Neural cell (in vitro differentiated cells): ENCODE data around the gene JHY. TPM values are rescaled to one million over a fixed set of nuclear protein-coding genes. Genes with fewer than 3 reads are reported as not detected.
A peak's percentile ranks its signal among the peaks of the same experiment; 100 is the strongest.

Source experiments
- H2AFZ ChIP-seq: fragments of 200-600, 300-800 bp; sonication (generic), shearing (Covaris generic); 2 replicates; pipeline ENCODE4 v1.6.0; 2014; ENCODE audit warnings: low read depth, mild to moderate bottlenecking, antibody characterized with exemption, low read length, moderate library complexity
- H3F3A ChIP-seq: fragments of 200-600 bp; shearing (Covaris generic); 2 replicates; pipeline ENCODE4 v1.6.1; 2016; ENCODE audit warnings: mild to moderate bottlenecking, moderate library complexity, mixed read lengths, antibody characterized with exemption, low read length; ENCODE audit not compliant: insufficient read depth, poor library complexity, severe bottlenecking
- H3K27ac ChIP-seq: fragments of 200-600, 300-800 bp; sonication (generic), shearing (Covaris generic); 2 replicates; pipeline ENCODE4 v1.5.1; 2014; ENCODE audit warnings: mild to moderate bottlenecking, low read length, moderate library complexity
- H3K27me3 ChIP-seq: fragments of 300-800, 200-600 bp; sonication (generic), shearing (Covaris generic); 2 replicates; pipeline ENCODE4 v1.6.0; 2014; ENCODE audit warnings: mild to moderate bottlenecking, low read depth, low read length, moderate library complexity; ENCODE audit not compliant: insufficient read depth
- H3K36me3 ChIP-seq: fragments of 300-800, 200-600 bp; sonication (generic), shearing (Covaris generic); 2 replicates; pipeline ENCODE4 v1.5.1; 2014; ENCODE audit warnings: mild to moderate bottlenecking, antibody characterized with exemption, low read length, moderate library complexity; ENCODE audit not compliant: insufficient read depth
- H3K4me2 ChIP-seq: fragments of 300-800, 200-600 bp; sonication (generic), shearing (Covaris generic); 2 replicates; pipeline ENCODE4 v1.6.0; 2014; ENCODE audit warnings: mild to moderate bottlenecking, low read length
- H3K4me3 ChIP-seq: fragments of 300-800, 200-600 bp; sonication (generic), shearing (Covaris generic); 2 replicates; pipeline ENCODE4 v1.5.1; 2014; ENCODE audit warnings: mild to moderate bottlenecking, low read length, moderate library complexity
- H3K79me2 ChIP-seq: fragments of 200-600 bp; shearing (Covaris generic); replicated peaks from 2 replicates; pipeline ENCODE4 v1.6.0; 2014; ENCODE audit warnings: mild to moderate bottlenecking, low read length, moderate library complexity; ENCODE audit not compliant: insufficient read depth
- H3K9ac ChIP-seq: fragments of 300-800, 200-600 bp; sonication (generic), shearing (Covaris generic); 2 replicates; pipeline ENCODE4 v1.6.1; 2016; ENCODE audit warnings: mild to moderate bottlenecking, low read length, mixed read lengths
- H3K9me2 ChIP-seq: fragments of 200-600 bp; shearing (Covaris generic); 2 replicates; pipeline ENCODE4 v1.6.1; 2016; ENCODE audit warnings: mild to moderate bottlenecking, low read length, mixed read lengths; ENCODE audit not compliant: insufficient read depth
- H3K9me3 ChIP-seq: fragments of 200-600, 300-800 bp; sonication (generic), shearing (Covaris generic); 2 replicates; pipeline ENCODE4 v1.6.1; 2016; ENCODE audit warnings: mild to moderate bottlenecking, mixed run types, low read length, moderate library complexity, mixed read lengths
- H4K20me1 ChIP-seq: fragments of 200-600 bp; shearing (Covaris generic); 2 replicates; pipeline ENCODE4 v1.6.1; 2016; ENCODE audit warnings: mild to moderate bottlenecking, mixed run types; ENCODE audit not compliant: insufficient read depth
- EP300 ChIP-seq: fragments of 450-650 bp; conservative IDR thresholded peaks from 2 replicates; pipeline ENCODE4 v1.6.1; 2014; ENCODE audit warnings: antibody characterized with exemption, mild to moderate bottlenecking, moderate library complexity; ENCODE audit not compliant: poor library complexity, severe bottlenecking
- EZH2 ChIP-seq: fragments of 200-600, 300-800 bp; shearing (Covaris generic), sonication (generic); IDR thresholded peaks from 2 replicates; pipeline ENCODE4 v1.6.1; 2014; ENCODE audit warnings: antibody characterized with exemption, low read length, borderline replicate concordance, mild to moderate bottlenecking; ENCODE audit not compliant: insufficient read depth, poor library complexity, severe bottlenecking
- MXI1 ChIP-seq: fragments of 450-650 bp; conservative IDR thresholded peaks from 2 replicates; pipeline ENCODE4 v1.6.1; 2014; ENCODE audit warnings: antibody characterized with exemption, mild to moderate bottlenecking; ENCODE audit not compliant: poor library complexity, severe bottlenecking
- POLR2AphosphoS5 ChIP-seq: IDR thresholded peaks from 2 replicates; pipeline ENCODE4 v1.6.1; 2012
- RAD21 ChIP-seq: fragments of 450-650 bp; conservative IDR thresholded peaks from 2 replicates; pipeline ENCODE4 v1.6.1; 2014; ENCODE audit warnings: antibody characterized with exemption, mild to moderate bottlenecking, moderate library complexity
- SMC3 ChIP-seq: fragments of 450-650 bp; conservative IDR thresholded peaks from 2 replicates; pipeline ENCODE4 v1.6.1; 2014; ENCODE audit warnings: antibody characterized with exemption, mild to moderate bottlenecking, moderate library complexity; ENCODE audit not compliant: poor library complexity
- TAF1 ChIP-seq: IDR thresholded peaks from 2 replicates; pipeline ENCODE4 v1.6.1; 2012; ENCODE audit warnings: low read depth
- polyA plus RNA-seq: library from polyadenylated mRNA; depleted of rRNA; stranded (reverse); fragments of >200 nt; gene quantifications from 2 replicates; pipeline ENCODE4 v1.2.3, GENCODE V29; 2014
- TF ChIP-seq, protein P1 (sequence below): fragments of 450-650 bp; IDR thresholded peaks from 2 replicates; pipeline ENCODE4 v1.5.1; 2014; ENCODE audit warnings: antibody characterized with exemption, mild to moderate bottlenecking, moderate library complexity; ENCODE audit not compliant: poor library complexity, severe bottlenecking
- TF ChIP-seq, protein P2 (sequence below): IDR thresholded peaks from 2 replicates; pipeline ENCODE4 v1.6.1; 2012; ENCODE audit warnings: borderline replicate concordance

JHY gene
- polyA plus RNA-seq, 1 donor from 2014 or later, result 0.37 TPM

DNA sequence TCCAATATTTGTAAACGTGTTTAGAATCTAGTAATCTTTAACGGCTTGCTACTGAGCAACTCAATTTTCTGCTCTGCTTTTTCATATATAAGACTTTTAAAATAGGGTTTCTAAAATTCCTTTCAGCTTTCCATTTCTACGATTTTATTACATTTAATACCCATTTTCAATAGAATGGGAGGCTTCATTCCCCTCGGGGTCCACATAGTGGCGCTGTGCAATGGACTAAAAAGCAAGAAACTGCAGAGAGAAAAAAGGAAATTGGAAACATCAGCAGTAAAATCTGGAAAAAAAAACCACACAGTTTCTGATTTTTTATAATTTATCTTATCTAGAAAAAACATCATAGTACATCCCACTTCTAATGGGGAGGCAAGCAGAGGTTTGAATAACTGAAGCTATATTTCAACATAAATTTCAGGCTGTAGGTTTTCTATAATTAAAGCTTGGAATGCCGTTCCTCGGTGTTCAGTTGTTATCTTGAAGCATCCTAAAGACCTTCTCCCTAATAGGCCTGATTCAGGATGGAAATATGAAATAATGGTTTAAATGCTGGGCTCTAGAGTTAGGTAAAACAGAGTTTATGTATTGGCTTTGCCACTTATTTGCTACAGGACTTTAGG is 18.7 kb upstream of the JHY start:
- Histone ChIP-seq H4K20me1 (no peaks in the 10 kb centered on the region), H3K27me3 (no peaks in the 10 kb centered on the region), H3K4me3 (no peak overlapping the region), H3K27ac (no peak overlapping the region), H3K9ac (no peak overlapping the region), H3F3A (no peaks in the 10 kb centered on the region), H3K4me2 (no peak overlapping the region), H3K36me3 (no peaks in the 10 kb centered on the region), H3K9me3 (no peaks in the 10 kb centered on the region), H2AFZ (no peak overlapping the region), H3K9me2 (no peaks in the 10 kb centered on the region), H3K79me2 (no peaks in the 10 kb centered on the region)
- TF ChIP-seq, protein P1, sequence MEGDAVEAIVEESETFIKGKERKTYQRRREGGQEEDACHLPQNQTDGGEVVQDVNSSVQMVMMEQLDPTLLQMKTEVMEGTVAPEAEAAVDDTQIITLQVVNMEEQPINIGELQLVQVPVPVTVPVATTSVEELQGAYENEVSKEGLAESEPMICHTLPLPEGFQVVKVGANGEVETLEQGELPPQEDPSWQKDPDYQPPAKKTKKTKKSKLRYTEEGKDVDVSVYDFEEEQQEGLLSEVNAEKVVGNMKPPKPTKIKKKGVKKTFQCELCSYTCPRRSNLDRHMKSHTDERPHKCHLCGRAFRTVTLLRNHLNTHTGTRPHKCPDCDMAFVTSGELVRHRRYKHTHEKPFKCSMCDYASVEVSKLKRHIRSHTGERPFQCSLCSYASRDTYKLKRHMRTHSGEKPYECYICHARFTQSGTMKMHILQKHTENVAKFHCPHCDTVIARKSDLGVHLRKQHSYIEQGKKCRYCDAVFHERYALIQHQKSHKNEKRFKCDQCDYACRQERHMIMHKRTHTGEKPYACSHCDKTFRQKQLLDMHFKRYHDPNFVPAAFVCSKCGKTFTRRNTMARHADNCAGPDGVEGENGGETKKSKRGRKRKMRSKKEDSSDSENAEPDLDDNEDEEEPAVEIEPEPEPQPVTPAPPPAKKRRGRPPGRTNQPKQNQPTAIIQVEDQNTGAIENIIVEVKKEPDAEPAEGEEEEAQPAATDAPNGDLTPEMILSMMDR, result peak; percentile 87
- no peak for TF ChIP-seq MXI1
- TF ChIP-seq TAF1, result no peak
- no peak for TF ChIP-seq POLR2AphosphoS5
- TF ChIP-seq, protein P2, sequence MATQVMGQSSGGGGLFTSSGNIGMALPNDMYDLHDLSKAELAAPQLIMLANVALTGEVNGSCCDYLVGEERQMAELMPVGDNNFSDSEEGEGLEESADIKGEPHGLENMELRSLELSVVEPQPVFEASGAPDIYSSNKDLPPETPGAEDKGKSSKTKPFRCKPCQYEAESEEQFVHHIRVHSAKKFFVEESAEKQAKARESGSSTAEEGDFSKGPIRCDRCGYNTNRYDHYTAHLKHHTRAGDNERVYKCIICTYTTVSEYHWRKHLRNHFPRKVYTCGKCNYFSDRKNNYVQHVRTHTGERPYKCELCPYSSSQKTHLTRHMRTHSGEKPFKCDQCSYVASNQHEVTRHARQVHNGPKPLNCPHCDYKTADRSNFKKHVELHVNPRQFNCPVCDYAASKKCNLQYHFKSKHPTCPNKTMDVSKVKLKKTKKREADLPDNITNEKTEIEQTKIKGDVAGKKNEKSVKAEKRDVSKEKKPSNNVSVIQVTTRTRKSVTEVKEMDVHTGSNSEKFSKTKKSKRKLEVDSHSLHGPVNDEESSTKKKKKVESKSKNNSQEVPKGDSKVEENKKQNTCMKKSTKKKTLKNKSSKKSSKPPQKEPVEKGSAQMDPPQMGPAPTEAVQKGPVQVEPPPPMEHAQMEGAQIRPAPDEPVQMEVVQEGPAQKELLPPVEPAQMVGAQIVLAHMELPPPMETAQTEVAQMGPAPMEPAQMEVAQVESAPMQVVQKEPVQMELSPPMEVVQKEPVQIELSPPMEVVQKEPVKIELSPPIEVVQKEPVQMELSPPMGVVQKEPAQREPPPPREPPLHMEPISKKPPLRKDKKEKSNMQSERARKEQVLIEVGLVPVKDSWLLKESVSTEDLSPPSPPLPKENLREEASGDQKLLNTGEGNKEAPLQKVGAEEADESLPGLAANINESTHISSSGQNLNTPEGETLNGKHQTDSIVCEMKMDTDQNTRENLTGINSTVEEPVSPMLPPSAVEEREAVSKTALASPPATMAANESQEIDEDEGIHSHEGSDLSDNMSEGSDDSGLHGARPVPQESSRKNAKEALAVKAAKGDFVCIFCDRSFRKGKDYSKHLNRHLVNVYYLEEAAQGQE, result no peak
- TF ChIP-seq SMC3, result peak; percentile 91
- no peak for TF ChIP-seq EP300
- no peak for TF ChIP-seq EZH2
- TF ChIP-seq RAD21, result peak; percentile 84

DNA sequence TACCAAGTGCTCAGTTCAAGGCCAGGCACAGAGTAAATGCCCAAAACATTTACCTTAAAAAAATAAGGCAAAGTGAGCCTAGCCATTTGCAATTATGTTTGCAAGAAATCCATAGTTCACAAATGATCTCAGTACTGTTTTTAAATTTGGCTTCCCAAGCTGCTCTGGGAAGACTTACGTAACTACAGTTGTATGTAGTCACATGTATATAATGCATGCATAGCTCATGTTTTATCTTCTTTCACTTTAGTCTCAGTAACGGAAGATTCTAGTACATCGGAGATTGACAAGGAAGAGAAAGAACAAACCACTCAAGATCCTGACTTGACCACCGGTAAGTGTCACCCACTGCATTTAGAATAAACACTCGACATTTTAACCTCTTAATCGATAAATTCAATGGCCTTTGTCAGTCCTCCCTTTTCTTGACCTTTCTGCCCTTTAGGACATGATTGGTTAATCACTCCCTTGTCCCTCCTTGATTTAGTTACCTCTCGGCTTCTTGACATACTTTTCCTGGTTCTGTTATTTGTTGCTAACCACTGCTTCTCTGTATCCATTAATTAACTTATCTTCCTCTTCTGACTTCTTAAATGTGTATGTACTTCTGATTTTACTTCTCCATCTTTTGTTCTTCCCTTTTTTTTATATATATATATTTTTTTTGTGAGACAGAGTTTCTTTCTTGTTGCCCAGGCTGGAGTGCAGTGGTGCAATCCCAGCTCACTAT is 18.0 kb upstream of the JHY start:
- Histone ChIP-seq H3K4me2 (no peak overlapping the region), H3K4me3 (no peak overlapping the region), H2AFZ (no peak overlapping the region), H3F3A (no peaks in the 10 kb centered on the region), H4K20me1 (no peaks in the 10 kb centered on the region), H3K36me3 (no peaks in the 10 kb centered on the region), H3K79me2 (no peaks in the 10 kb centered on the region), H3K27ac (no peak overlapping the region), H3K27me3 (no peaks in the 10 kb centered on the region), H3K9me3 (no peaks in the 10 kb centered on the region), H3K9ac (no peak overlapping the region), H3K9me2 (no peaks in the 10 kb centered on the region)
- TF ChIP-seq SMC3 (no peak), MXI1 (no peak), RAD21 (no peak), POLR2AphosphoS5 (no peak), EP300 (no peak), EZH2 (no peak)
- TF ChIP-seq, protein P1, result no peak
